T-helper 2 cell treated with Interferon-gamma antibody and Interleukin-4, amounts not matched to agents 100 ng/mL and 5 ng/mL, for 36 hours (primary cell): ENCODE results near the gene TMEM175. TPM values are rescaled to one million over a fixed set of nuclear protein-coding genes. Genes with fewer than 3 reads are reported as not detected.

Experiments used
- intact Hi-C: fragments of 100-400 bp; cut with micrococcal nuclease; formaldehyde crosslinking; loops from one replicate; pipeline ENCODE4 v1.15.1; 2023
- total RNA-seq: library from RNA; stranded (reverse); gene quantifications from 2 replicates; pipeline ENCODE4 v1.2.3, GENCODE V29; 2022

TMEM175 gene, protein sequence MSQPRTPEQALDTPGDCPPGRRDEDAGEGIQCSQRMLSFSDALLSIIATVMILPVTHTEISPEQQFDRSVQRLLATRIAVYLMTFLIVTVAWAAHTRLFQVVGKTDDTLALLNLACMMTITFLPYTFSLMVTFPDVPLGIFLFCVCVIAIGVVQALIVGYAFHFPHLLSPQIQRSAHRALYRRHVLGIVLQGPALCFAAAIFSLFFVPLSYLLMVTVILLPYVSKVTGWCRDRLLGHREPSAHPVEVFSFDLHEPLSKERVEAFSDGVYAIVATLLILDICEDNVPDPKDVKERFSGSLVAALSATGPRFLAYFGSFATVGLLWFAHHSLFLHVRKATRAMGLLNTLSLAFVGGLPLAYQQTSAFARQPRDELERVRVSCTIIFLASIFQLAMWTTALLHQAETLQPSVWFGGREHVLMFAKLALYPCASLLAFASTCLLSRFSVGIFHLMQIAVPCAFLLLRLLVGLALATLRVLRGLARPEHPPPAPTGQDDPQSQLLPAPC
- total RNA-seq = 21.8 and 23.6 TPM in 2 replicates

DNA sequence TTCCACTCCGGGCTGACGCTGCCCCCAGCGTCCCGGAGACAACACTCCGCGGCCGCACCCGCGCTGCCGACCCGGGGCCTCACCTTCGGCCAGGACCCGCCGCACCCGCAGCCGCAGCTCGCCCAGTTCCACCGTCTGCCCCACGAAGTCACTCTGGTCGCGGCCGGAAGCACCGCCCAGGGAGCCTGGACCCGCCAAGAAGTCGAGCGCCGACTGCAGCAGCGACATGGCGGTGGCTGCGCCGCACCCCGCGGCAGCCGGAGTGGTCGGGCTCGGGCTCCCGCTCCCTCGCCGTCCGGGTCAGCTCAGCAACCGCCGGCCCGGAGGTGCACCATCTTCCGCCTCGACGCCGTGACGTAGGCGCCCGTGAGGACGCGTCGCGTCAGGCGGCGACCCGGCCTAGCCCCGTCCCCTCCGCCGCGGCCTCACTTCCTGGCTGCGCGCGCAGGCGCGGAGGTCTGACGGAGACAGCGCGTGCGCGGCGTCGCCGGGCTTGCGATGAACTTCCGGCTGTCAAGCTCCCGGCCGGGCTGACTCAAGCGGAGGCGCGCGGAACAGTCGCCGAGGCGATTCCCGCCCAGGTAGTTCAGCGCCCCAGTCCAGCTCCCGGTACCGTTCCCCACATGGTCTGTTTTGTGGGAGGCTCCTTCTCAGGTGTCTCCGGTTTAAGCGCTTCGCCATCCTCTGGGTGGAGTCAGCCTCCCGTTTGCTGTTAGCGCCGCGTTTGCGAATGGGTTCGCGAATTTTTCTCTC lies at the start of gene TMEM175, which contains the start of gene GAK:
TMEM175 (plus strand) TSS at position 501 of the 753 bp plus-strand sequence. CDS start 15,280 bp downstream, outside the sequence.
GAK (minus strand) TSS at position 357 of the 753 bp plus-strand sequence; CDS start at position 228, 129 bp downstream.
- intact Hi-C loops = loop anchor here (1.0 to 5.0 kb wide), 8 partner anchors 41 to 415 kb away; partner anchors contain the start of genes DGKQ, FGFRL1, MAEA and PCGF3

DNA sequence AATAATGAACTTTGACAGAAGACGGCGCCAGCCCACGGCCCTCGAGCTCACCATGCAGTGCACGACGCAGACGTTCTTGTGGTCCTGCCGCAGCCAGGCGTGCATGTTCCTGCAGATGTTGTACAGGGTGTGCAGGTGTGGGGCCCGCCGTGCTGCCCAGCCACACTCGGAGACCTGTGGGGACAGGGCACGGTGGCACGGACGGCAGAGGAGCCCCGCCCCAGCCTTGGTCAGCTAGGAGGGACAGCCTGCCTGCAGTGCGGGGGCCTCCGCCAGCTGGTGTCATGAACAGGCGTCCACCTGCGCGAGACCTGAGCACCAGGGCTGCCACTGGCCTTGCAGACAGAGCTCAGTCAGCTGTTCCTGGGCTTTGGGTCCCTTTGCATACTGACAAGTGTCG lies 49.6 kb upstream of the TMEM175 start:
- intact Hi-C loops = no loop called here

DNA sequence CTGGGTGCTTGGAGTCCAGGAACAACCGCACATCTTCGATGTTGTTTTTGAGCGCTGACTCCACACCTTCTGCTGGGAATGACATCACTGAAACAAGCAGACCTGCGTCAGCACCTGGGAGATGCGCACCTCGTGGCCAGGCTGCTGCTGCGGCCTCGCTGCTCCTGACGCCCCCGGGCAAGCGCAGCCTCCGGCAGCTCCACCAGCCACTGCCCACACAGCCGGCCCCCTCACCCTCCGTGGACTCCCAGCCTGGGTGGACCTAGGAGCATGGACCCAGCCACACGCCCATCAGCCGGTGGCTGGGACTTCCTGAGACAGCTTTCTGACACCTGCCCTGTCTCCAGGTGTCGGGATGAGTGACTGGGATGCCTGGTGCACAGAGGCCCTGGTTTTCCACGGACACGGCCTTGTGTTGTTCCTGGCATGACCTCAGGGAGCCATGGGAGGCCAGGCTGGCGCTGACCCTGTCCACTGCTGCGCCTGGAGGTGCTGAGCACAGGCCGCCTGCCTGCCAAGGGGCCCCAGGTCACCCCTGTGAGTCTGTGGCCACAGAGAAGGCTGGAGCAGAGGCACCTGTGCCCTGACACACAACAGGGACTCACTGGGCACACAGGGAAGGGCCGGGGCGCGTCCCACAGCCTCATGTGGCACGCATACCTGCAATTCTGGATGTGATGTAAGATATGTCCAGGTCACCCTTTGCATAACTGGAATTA lies 48.7 kb upstream of the TMEM175 start:
- intact Hi-C loops = no loop called here

DNA sequence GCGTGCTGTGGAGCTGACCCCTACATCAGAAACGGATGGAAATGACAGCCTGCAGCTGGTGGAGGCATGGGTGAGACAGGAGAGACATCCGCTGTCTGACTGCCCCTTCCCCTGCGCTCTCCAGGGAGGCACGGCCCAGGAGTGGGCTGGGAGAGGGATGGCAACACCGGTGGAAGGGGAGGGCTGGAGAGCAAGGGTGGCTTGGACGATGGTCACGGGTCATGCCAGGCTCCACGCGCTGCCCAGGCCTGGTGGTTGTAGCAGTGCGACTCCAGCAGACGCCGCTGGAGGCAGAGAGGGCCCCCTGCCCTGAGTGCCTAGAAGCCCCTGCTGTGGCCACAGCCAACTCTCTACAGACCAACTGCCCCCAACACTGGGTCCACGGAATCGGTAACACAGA lies 48.0 kb upstream of the TMEM175 start:
- intact Hi-C loops = no loop called here

DNA sequence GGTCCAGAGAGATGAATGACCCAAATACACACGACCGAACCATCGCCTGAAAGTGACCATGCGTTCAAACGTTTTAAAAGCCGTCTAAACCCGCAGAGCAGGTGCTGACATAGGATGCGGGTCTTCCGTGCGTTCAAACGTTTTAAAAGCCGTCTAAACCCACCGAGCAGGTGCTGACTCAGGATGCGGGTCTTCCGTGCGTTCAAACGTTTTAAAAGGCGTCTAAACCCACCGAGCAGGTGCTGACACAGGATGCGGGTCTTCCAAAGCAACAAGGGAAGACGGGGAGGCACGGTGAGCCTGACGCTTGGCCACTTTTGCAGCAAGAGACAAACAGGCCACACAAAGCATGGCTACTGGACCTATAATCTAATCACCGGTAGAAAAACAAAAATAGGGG lies 47.4 kb upstream of the TMEM175 start:
- intact Hi-C loops = no loop called here

DNA sequence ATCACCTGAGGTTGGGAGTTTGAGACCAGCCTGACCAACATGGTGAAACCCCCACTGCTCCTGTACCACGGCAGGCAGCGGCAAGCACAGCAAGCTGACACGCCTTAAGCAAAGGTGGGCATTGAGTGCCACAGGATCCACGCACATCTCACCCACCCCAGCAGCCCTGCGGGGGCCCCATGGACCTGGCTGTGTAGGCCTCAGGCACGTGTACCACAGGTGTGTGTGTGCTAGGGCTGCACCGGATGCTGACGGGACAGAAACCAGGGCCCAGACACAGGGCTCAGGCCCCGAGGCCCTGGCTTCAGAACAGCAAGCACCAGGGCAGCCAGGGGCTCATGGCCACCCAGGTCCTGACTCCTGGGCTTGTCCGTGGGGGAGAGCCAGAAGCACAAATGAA lies 46.9 kb upstream of the TMEM175 start:
- intact Hi-C loops = no loop called here

DNA sequence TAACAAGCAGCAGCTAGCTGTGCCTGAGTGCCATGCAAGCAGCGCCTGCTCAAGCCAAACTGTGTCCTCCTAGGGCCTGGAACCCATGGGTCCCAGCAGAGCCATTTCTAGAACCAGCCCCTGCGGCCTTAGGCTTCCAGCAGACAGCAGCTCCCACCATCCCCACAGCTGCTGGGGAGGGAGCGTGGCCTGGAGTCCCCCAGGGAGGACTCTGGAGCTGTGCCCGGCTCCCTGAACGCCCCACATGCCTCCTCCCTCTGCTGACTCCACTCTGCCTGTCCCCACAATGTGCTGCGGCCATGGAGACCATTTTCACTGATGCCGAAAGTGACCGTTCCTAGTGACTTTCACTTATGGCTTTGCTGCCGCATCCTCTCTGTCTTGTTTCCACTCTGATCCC lies 46.0 kb upstream of the TMEM175 start:
- intact Hi-C loops = no loop called here

DNA sequence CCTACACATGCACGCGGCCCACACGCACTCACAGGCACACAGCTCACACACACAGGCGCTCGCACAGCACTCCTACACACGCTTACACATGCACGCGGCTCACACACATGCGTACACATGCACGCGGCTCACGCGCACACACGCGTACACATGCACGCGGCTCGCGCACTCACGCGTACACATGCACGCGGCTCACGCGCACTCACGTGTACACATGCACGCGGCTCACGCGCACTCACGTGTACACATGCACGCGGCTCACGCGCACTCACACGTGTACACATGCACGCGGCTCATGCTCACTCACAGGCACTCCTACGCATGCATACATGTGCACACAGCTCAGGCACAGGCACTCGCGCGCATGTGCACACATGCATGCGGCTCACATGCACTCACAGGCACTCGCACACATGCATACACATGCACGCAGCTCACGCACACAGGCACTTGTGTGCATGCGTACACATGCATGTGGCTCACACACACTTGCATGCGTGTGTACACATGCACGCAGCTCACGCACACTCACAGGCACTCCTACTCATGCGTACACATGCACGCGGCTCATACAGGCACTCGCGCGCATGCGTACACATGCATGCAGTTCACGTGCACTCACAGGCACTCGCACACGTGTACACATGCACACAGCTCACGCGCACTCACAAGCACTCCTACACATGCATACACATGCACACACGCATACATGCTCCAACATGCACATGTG lies 45.1 kb upstream of the TMEM175 start:
- intact Hi-C loops = no loop called here

DNA sequence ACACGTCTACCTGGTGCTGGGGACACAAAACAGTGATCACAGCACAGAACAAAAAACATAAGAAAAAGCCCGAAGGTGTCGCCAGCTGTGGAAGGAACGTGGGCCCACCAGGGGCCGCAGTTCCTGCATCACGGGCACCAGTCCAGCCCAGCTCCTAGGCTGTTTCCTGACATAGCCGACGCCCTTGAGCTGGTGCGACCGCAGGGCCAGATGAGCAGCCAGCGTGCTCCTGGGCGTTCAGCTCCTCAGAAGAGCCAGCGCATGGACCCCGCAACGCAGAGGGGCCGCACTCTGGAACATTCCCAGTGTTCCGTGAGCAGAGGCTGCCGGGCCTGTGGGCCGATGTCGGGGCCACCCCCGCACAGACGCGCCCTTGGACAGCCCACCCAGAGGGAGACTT lies 44.2 kb upstream of the TMEM175 start:
- intact Hi-C loops = no loop called here

DNA sequence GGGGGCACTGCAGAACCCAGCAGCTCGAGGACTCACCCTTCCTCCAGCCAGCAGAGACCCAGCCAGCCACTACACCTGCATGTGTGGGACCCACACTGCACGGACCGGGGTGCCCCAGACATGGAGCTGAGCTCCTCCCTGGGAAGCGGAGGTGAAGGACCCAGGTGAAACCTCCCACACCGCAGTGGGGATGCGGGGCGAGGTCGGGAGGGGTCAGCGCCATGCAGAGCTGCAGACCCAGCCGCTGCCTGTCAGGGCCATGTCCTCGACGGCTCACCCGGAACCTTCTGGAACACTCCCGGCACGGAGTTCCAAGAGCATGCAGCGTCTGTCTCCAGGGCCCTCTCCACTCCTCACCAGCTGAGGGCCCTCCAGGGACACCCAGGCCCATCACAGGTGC lies 42.7 kb upstream of the TMEM175 start:
- intact Hi-C loops = no loop called here

DNA sequence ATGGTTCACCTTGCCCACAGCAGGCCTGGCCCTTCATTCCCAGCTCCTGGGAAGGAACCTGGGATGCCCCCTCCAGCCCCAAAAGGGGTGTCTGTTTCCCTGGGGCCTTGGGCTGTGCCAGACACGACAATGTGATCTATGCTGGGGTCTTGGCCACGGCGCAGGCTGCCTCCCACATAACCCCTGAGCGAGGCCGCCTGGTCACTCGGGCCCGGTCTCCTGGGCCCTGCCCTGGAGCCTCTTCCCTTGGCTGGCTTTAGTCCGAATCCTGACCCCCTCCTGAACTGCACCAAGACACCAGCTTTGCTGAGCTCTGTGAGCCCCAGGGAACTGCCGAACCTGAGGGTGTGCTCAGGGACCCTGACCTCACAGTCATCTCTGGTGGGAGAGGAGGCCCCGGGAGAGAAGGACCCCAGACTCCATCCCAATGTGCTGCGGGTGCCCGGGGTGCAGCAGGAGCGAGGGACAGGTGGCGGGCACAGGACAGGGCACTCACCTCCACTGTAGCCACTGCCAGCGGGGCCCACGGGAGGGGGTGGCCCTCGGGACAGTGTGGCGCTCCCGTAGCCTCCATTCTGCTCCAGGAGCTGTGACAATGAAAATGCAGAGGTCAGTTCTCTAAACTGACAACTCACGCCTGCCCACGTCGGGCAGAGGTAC lies 42.1 kb upstream of the TMEM175 start:
- intact Hi-C loops = no loop called here

DNA sequence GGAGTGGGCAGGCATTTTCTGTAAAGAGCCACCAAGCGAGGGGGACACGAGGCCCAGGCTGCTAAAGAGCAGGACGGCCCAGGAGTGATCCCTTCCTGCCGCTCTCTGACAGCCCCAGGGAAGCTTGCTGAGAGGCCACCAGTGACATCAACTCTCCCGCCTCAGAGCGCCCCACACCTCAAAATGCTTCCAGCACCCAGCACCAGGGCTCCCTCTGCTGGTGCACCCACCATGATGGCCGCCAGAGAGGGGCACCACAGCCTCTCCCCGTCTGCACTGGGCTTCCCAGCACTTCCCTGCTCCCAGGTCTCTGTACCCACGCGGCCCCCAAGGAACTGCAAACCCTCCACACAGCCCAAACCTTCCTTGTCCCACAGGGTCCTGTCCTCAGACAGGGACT lies 40.5 kb upstream of the TMEM175 start:
- intact Hi-C loops = no loop called here

DNA sequence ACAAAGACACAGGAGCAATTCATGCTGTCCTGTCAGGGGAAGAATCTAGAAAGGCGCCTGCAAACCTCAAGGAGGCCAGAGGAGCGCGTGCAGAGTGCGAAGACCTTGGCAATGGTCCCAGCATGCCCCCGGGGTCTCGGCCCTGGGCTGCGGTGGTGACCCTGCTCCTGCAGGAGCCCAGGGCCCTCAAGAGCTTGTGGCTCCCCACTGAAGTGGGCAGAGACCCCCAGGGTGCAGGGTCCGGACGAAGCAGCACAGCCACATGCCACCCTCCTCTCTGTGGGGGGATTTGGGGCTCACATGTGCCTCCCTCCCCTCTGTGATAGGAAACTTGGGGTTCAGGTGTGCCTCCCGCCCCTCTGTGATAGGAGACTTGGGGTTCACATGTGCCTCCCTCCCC lies 39.5 kb upstream of the TMEM175 start:
- intact Hi-C loops = no loop called here

DNA sequence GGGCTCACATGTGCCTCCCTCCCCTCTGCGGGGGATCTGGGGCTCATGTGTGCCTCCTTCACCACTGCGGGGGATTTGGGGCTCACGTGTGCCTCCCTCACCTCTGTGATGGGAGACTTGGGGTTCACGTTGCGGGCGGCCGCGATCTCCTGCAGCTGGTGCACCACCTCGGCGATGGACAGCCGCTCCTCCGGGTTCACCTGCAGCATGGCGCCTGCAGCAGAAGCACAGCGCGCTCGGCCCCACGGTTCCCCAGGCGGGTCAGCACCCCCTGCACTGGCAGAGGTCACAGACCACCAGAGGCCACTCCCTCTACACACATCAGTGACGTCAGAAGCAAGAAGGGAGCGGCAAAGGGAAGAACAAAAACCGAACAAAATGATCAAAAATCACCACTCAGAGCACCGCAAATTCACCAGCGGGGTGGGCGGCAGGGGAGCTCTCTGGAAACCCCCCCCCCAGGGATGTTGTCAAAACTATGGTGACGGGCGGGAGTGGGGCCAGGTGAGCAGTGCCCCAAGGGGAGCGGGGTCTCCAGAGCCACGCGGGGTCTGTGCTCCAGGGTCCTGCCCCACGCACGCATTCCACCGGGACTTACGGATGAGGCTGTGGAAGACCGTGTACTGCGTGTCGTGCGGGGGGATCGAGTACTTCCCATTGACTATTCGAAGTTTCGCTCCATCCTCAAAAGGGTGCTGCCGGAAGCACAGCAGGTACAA lies 38.8 kb upstream of the TMEM175 start:
- intact Hi-C loops = no loop called here

DNA sequence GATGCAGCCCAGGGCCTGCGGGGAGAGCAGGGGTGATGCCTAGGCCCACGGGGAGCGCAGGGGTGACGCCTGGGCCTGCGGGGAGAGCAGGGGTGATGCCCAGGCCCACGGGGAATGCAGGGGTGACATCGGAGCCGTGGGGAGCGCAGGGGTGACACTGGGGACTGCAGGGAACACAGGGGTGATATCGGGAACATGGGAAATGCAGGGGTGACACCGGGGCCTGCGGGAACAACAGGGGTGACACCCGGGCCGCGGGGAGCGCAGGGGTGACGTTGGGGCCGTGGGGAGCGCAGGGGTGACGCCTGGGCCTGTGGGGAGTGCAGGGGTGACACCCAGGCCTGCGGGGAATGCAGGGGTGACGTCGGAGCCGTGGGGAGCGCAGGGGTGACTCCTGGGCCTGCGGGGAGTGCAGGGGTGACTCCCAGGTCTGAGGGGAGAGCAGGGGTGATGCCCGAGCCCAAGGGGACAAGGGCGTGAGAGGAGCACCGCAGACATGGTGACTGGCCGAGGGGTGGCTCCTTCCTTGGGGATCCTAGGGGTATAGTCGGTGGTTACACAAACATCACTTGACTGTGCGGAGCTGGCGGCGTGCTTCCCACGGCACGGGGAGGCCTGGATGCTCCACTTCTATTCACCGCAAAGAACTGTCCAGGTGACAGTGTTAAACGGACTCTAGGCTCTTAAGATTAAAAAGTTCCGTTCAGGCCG lies 38.1 kb upstream of the TMEM175 start:
- intact Hi-C loops = no loop called here

DNA sequence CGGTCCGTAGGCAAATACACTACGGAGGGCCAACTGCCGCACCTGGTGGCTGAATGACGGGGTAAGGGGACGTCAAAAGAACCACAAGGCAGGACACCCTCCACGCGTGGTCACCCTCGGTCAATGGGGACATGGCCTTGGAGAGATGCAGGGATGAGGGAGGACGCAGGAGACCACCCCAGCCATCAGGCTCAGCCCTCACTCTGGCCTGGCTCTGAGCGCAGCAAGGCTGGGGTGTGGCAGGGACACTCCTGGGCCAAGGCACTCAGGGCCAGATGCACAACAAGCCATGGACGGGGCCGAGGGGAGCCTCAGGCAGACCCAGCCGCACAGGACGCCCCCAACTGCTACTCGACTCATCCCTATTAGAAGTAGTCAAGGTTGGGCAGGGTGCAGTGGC lies 36.7 kb upstream of the TMEM175 start:
- intact Hi-C loops = no loop called here

DNA sequence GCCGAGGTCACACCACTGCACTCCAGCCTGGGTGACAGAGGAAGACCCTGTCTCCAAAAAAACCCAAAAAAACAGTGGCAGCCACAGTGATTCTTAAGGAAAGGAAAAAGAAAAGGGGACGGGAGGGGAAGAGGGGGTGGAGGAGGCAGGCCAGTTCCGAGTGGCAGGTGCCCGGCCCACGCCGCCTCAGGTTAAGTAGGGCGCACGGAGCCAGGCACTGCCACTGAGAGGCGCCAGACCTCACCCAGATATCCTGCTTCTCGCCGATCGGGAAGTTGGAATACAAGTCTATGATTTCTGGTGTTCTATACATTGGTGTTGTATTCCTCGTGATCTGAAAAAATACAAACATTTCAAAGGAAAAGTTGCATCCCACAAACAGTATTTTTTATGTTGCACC lies 36.0 kb upstream of the TMEM175 start:
- intact Hi-C loops = no loop called here

DNA sequence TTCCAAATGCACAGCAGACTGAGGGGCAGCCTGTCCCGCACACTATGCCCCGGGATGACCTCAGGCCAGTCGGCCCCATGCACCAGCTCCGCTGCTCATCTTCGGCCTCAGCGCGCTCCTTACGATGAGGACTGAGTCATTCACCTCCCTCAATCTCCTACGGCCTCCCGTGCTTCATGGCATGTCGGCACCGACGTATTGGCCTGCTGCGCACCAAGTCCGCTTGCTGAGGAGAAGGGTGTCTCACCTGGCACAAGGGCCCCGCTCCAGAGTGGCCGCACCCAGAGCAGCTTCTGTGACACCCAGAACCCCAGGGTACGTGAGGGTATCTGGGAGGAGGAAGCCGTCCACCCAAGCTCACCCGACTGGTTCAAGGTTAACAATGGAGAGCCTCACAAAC lies 35.6 kb upstream of the TMEM175 start:
- intact Hi-C loops = no loop called here

DNA sequence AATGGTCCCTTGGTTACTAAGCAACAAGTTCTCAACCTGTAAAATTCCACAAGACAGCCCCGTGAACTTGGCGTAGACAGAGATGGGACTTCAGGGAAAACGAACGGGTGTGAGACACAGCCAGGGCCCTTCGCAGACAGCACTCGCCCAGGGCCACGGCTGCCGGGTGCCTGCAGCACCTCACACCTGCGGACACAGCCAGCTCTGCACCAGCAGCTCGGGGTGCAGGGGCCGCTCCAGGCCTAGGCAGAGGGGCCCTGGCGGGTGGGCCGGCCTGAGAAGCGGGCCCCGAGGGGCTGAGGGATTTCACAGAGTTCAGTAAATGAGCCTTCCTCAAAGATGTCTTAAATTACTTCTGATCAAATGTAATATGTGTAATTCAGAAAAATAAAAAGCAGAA lies 34.1 kb upstream of the TMEM175 start:
- intact Hi-C loops = no loop called here
